HepG2 (cell line): ENCODE results near the gene ZNF530. TPM values are rescaled to one million over a fixed set of nuclear protein-coding genes. Genes with fewer than 3 reads are reported as not detected.

Source experiments
- EEA1 ChIP-seq: sonication (generic); formaldehyde crosslinking; IDR thresholded peaks from 2 replicates; pipeline ENCODE4 v1.5.1; 2020; ENCODE audit warnings: mild to moderate bottlenecking, missing genetic modification reagents, borderline replicate concordance
- MIER2 ChIP-seq: IDR thresholded peaks from 2 replicates; pipeline ENCODE4 v1.6.1; 2016; ENCODE audit warnings: missing biosample characterization, missing genetic modification reagents
- SKI ChIP-seq: fragments of 450-650 bp; IDR thresholded peaks from one replicate; pipeline ENCODE4 v1.6.1; 2018; ENCODE audit warnings: mild to moderate bottlenecking; ENCODE audit not compliant: partially characterized antibody
- THAP11 ChIP-seq: IDR thresholded peaks from 2 replicates; pipeline ENCODE4 v1.6.1; 2016; ENCODE audit warnings: missing biosample characterization, missing genetic modification reagents
- ZC3H13 ChIP-seq: sonication (generic); formaldehyde crosslinking; IDR thresholded peaks from 2 replicates; pipeline ENCODE4 v1.8.1; 2023; ENCODE audit warnings: mild to moderate bottlenecking, missing genetic modification reagents, moderate library complexity
- polyA plus RNA-seq, 8 experiments: library from polyadenylated mRNA; depleted of rRNA in 3 of 8; stranded (reverse) in 7 of 8; unstranded in 1 of 8; fragments of >200 nt; fragmentation: Illumina TruSeq in 4 of 8; extraction: Trizol in 4 of 8; gene quantifications; 2 replicates each; pipeline versions ENCODE4 v1.2.1 to v1.2.3, GENCODE V29; 2011 to 2016; ENCODE audit warnings: low read depth in 4 of 8, missing spikeins in 1 of 8, mixed read lengths in 1 of 8; ENCODE audit not compliant: insufficient read depth in 1 of 8
- total RNA-seq, 5 experiments: library from RNA; depleted of rRNA; stranded (reverse); fragments of >200 nt; fragmentation: Illumina TruSeq; extraction: Trizol; gene quantifications; 2 replicates each; pipeline ENCODE4 v1.2.3, GENCODE V29; 2016; ENCODE audit warnings: low read depth in 1 of 5
- TF ChIP-seq, protein P1 (sequence below): sonication (generic); formaldehyde crosslinking; IDR thresholded peaks from 2 replicates; pipeline ENCODE4 v1.4.0; 2020; ENCODE audit warnings: missing genetic modification reagents
- TF ChIP-seq, protein P2 (sequence below): sonication (generic); formaldehyde crosslinking; IDR thresholded peaks from 2 replicates; pipeline ENCODE4 v1.5.1; 2020; ENCODE audit warnings: mild to moderate bottlenecking, missing genetic modification reagents, borderline replicate concordance
- TF ChIP-seq, protein P3 (sequence below): sonication (generic); formaldehyde crosslinking; IDR thresholded peaks from 2 replicates; pipeline ENCODE4 v1.4.0; 2020; ENCODE audit warnings: low read depth, missing genetic modification reagents
- TF ChIP-seq, protein P4 (sequence below): sonication (generic); formaldehyde crosslinking; IDR thresholded peaks from 2 replicates; pipeline ENCODE4 v1.5.0; 2020; ENCODE audit warnings: mild to moderate bottlenecking, missing genetic modification reagents, borderline replicate concordance

Gene ZNF530
- total and polyA plus RNA-seq, 2 of the 13 experiments (the other 11 are each of a cell fraction or from before 2014, with no cell fraction given) = 1.1 to 7.8 TPM

DNA sequence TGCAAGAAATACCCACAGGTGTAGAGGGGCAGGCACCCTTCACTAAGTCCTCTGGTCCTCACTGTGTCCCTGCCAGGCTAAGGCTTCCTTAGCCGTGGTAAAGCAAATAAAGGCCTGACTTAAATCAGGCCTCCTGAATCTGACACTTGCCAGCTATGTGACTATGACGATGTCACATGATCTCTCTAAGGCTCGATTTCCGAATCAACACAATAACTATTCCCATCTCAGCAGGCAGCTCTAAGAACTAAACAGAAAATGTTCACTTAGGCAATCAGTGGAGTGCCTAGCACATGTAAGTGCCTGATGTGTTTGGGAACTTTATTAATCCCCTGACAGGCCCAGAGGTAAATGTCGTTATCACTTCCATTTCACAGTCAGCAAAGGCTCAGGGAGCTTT is 42.0 kb upstream of the ZNF530 start (continued):
- TF ChIP-seq, protein P1, sequence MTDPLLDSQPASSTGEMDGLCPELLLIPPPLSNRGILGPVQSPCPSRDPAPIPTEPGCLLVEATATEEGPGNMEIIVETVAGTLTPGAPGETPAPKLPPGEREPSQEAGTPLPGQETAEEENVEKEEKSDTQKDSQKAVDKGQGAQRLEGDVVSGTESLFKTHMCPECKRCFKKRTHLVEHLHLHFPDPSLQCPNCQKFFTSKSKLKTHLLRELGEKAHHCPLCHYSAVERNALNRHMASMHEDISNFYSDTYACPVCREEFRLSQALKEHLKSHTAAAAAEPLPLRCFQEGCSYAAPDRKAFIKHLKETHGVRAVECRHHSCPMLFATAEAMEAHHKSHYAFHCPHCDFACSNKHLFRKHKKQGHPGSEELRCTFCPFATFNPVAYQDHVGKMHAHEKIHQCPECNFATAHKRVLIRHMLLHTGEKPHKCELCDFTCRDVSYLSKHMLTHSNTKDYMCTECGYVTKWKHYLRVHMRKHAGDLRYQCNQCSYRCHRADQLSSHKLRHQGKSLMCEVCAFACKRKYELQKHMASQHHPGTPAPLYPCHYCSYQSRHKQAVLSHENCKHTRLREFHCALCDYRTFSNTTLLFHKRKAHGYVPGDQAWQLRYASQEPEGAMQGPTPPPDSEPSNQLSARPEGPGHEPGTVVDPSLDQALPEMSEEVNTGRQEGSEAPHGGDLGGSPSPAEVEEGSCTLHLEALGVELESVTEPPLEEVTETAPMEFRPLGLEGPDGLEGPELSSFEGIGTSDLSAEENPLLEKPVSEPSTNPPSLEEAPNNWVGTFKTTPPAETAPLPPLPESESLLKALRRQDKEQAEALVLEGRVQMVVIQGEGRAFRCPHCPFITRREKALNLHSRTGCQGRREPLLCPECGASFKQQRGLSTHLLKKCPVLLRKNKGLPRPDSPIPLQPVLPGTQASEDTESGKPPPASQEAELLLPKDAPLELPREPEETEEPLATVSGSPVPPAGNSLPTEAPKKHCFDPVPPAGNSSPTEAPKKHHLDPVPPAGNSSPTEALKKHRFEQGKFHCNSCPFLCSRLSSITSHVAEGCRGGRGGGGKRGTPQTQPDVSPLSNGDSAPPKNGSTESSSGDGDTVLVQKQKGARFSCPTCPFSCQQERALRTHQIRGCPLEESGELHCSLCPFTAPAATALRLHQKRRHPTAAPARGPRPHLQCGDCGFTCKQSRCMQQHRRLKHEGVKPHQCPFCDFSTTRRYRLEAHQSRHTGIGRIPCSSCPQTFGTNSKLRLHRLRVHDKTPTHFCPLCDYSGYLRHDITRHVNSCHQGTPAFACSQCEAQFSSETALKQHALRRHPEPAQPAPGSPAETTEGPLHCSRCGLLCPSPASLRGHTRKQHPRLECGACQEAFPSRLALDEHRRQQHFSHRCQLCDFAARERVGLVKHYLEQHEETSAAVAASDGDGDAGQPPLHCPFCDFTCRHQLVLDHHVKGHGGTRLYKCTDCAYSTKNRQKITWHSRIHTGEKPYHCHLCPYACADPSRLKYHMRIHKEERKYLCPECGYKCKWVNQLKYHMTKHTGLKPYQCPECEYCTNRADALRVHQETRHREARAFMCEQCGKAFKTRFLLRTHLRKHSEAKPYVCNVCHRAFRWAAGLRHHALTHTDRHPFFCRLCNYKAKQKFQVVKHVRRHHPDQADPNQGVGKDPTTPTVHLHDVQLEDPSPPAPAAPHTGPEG (CRISPR knock-in tag) = no peak
- no peak for TF ChIP-seq MIER2
- no peak for TF ChIP-seq SKI
- TF ChIP-seq, protein P2, sequence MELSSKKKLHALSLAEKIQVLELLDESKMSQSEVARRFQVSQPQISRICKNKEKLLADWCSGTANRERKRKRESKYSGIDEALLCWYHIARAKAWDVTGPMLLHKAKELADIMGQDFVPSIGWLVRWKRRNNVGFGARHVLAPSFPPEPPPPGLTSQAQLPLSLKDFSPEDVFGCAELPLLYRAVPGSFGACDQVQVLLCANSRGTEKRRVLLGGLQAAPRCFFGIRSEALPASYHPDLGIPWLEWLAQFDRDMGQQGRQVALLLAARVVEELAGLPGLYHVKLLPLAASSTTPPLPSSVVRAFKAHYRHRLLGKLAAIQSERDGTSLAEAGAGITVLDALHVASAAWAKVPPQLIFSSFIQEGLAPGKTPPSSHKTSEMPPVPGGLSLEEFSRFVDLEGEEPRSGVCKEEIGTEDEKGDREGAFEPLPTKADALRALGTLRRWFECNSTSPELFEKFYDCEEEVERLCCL (CRISPR knock-in tag) = no peak
- no peak for TF ChIP-seq ZC3H13 (CRISPR knock-in tag)
- TF ChIP-seq THAP11 = no peak
- TF ChIP-seq, protein P3, sequence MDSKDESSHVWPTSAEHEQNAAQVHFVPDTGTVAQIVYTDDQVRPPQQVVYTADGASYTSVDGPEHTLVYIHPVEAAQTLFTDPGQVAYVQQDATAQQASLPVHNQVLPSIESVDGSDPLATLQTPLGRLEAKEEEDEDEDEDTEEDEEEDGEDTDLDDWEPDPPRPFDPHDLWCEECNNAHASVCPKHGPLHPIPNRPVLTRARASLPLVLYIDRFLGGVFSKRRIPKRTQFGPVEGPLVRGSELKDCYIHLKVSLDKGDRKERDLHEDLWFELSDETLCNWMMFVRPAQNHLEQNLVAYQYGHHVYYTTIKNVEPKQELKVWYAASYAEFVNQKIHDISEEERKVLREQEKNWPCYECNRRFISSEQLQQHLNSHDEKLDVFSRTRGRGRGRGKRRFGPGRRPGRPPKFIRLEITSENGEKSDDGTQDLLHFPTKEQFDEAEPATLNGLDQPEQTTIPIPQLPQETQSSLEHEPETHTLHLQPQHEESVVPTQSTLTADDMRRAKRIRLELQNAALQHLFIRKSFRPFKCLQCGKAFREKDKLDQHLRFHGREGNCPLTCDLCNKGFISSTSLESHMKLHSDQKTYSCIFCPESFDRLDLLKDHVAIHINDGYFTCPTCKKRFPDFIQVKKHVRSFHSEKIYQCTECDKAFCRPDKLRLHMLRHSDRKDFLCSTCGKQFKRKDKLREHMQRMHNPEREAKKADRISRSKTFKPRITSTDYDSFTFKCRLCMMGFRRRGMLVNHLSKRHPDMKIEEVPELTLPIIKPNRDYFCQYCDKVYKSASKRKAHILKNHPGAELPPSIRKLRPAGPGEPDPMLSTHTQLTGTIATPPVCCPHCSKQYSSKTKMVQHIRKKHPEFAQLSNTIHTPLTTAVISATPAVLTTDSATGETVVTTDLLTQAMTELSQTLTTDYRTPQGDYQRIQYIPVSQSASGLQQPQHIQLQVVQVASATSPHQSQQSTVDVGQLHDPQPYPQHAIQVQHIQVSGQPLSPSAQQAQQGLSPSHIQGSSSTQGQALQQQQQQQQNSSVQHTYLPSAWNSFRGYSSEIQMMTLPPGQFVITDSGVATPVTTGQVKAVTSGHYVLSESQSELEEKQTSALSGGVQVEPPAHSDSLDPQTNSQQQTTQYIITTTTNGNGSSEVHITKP (CRISPR knock-in tag) = no peak
- TF ChIP-seq EEA1 (CRISPR knock-in tag) = no peak
- TF ChIP-seq, protein P4, sequence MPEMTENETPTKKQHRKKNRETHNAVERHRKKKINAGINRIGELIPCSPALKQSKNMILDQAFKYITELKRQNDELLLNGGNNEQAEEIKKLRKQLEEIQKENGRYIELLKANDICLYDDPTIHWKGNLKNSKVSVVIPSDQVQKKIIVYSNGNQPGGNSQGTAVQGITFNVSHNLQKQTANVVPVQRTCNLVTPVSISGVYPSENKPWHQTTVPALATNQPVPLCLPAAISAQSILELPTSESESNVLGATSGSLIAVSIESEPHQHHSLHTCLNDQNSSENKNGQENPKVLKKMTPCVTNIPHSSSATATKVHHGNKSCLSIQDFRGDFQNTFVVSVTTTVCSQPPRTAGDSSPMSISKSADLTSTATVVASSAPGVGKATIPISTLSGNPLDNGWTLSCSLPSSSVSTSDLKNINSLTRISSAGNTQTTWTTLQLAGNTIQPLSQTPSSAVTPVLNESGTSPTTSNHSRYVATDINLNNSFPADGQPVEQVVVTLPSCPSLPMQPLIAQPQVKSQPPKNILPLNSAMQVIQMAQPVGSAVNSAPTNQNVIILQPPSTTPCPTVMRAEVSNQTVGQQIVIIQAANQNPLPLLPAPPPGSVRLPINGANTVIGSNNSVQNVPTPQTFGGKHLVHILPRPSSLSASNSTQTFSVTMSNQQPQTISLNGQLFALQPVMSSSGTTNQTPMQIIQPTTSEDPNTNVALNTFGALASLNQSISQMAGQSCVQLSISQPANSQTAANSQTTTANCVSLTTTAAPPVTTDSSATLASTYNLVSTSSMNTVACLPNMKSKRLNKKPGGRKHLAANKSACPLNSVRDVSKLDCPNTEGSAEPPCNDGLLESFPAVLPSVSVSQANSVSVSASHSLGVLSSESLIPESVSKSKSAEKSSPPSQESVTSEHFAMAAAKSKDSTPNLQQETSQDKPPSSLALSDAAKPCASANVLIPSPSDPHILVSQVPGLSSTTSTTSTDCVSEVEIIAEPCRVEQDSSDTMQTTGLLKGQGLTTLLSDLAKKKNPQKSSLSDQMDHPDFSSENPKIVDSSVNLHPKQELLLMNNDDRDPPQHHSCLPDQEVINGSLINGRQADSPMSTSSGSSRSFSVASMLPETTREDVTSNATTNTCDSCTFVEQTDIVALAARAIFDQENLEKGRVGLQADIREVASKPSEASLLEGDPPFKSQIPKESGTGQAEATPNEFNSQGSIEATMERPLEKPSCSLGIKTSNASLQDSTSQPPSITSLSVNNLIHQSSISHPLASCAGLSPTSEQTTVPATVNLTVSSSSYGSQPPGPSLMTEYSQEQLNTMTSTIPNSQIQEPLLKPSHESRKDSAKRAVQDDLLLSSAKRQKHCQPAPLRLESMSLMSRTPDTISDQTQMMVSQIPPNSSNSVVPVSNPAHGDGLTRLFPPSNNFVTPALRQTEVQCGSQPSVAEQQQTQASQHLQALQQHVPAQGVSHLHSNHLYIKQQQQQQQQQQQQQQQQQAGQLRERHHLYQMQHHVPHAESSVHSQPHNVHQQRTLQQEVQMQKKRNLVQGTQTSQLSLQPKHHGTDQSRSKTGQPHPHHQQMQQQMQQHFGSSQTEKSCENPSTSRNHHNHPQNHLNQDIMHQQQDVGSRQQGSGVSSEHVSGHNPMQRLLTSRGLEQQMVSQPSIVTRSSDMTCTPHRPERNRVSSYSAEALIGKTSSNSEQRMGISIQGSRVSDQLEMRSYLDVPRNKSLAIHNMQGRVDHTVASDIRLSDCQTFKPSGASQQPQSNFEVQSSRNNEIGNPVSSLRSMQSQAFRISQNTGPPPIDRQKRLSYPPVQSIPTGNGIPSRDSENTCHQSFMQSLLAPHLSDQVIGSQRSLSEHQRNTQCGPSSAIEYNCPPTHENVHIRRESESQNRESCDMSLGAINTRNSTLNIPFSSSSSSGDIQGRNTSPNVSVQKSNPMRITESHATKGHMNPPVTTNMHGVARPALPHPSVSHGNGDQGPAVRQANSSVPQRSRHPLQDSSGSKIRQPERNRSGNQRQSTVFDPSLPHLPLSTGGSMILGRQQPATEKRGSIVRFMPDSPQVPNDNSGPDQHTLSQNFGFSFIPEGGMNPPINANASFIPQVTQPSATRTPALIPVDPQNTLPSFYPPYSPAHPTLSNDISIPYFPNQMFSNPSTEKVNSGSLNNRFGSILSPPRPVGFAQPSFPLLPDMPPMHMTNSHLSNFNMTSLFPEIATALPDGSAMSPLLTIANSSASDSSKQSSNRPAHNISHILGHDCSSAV (CRISPR knock-in tag) = no peak
